GM12873 (cell line): Measurements from ENCODE around the gene LPXN.
A peak's percentile ranks its signal among the peaks of the same experiment; 100 is the strongest.

Experiments
- TF ChIP-seq, protein P1 (sequence below): IDR thresholded peaks from 2 replicates; pipeline ENCODE4 v1.5.1; 2012; ENCODE audit warnings: low read depth, mild to moderate bottlenecking, moderate library complexity, low read length, control low read depth; ENCODE audit not compliant: insufficient read depth; ENCODE audit errors: missing control alignments

The LPXN gene

DNA sequence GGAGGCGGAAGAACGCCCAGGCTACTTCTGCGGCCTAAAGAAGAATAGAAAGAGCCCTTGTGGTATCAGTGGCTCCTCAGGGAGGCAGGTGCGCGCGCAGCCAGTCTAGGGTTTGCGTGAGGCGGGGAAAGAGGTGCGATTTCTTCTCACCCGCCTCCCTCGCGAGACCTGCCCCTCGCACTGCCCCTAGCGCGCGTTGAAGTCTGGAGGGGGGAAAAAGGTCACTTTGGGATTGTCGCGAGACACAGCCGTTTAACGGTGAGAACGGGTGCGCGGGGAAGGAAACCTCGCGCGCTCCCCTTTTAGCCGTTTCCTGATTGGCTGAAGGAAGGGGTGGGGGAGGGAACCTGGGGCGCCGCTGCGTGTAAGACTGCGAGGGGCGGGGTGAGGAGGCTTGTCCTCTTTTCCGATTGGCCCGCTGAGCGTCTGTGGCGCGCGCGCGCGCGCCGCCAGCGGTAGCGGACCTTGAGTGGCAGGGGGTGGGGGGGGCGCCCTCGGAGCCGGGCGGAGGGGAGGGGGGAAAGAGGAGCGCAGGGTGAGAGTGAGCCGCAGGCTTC, 3.1 kb upstream of the LPXN start, which contains the start of gene ZFP91:
TSS of gene ZFP91 (plus strand) at position 429 of the 557 bp plus-strand sequence. CDS start 219 bp downstream, outside the sequence.
- TF ChIP-seq, protein P1, sequence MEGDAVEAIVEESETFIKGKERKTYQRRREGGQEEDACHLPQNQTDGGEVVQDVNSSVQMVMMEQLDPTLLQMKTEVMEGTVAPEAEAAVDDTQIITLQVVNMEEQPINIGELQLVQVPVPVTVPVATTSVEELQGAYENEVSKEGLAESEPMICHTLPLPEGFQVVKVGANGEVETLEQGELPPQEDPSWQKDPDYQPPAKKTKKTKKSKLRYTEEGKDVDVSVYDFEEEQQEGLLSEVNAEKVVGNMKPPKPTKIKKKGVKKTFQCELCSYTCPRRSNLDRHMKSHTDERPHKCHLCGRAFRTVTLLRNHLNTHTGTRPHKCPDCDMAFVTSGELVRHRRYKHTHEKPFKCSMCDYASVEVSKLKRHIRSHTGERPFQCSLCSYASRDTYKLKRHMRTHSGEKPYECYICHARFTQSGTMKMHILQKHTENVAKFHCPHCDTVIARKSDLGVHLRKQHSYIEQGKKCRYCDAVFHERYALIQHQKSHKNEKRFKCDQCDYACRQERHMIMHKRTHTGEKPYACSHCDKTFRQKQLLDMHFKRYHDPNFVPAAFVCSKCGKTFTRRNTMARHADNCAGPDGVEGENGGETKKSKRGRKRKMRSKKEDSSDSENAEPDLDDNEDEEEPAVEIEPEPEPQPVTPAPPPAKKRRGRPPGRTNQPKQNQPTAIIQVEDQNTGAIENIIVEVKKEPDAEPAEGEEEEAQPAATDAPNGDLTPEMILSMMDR = no peak

DNA sequence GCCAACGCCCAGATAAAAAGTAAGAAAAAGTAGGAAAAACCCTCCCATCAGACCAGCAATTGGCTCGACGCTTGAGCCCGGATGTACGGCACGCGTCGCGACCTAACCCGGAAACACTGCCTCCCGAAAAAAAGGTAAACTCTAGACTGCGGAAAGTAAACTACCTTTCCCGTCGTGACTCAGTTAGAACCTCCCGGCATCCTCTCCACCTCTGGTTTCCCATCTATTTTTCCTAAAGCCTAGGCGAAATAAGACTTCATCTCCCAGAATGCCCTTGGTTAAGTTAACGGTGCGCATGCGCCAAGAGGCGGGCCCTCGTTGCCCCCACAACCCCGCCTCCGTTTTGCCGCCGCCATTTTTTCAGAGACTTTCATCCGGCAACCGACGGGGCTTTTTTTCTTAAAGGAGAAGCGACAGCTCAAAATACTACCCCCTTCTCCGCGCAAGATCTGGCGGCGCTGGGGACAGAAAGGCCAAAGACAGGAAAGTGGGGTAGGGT, 2.5 kb upstream of the LPXN start:
- TF ChIP-seq, protein P1 = no peak

DNA sequence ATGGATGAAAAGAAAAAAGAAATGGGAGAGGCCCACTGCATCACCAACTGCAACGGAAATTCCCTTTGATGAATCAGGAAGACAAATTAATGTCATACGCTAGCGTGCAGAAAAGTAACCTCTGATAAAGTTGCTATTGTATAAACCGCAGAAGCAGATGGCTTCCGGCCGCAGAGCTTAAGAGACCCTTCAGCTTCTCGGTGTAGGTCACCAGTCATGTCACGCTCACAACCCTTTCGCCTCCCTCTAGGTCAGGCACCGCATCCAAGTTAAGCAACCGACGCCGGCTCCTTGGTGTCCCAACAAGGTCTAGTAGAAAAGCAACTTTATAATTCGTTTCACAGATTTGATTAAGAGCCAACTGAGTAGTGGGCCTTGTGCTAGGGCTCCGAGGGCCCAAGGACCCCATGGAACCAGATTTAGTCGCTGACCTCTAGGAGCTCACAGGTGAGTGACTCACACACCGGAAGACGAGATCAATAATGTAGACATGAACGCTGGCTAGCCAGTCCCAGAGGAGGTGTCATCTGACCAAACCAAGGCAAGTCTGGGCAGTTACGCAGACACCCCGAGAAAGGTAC, 2.0 kb upstream of the LPXN start:
- TF ChIP-seq, protein P1 = no peak

DNA sequence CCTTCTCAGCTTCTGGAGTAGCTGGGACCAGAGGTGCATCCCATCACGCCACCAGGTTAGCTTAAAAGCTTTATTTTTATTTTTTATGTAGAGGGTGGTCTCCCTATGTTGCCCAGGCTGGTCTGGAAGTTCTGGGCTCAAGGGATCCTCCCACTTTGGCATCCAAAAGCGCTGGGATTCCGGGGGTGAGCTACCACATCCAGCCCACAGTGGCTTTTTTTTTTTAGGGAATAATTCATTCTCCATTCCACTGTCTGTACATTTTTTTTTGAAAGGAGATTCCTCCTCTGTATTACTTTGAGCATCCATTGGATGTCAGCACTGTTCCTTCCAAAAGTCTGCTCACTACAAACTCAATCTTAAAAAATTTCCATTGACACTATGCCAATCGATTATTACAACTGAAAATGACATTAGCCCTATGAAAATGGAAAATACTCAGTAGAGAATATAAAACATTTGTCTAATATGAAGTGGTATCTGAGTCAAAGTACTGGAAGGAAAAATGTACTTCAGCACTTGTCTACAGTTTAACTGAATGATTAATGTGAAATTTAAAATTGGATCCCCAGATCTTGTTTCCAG, 1.3 kb upstream of the LPXN start:
- TF ChIP-seq, protein P1 = peak; percentile 46

DNA sequence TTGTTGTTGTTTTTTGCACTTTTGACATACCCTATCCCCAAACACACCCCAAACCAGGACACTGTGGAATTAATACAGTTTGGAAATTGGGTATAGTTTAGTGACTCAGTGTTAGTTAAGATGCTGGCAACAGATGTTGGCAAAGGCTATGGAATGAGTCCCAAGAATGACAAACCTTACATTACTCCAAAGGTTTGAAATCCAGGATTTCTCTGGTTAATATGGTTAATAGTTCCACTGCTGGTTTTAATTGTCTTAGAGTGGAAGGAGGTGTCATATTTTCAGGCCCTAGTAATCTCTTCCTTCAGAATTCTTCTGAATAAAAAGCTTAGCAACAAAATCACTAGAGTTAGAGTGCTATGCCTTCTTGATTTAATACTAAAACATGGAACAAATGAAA, 775 bp downstream of the LPXN start:
- TF ChIP-seq, protein P1 = no peak

DNA sequence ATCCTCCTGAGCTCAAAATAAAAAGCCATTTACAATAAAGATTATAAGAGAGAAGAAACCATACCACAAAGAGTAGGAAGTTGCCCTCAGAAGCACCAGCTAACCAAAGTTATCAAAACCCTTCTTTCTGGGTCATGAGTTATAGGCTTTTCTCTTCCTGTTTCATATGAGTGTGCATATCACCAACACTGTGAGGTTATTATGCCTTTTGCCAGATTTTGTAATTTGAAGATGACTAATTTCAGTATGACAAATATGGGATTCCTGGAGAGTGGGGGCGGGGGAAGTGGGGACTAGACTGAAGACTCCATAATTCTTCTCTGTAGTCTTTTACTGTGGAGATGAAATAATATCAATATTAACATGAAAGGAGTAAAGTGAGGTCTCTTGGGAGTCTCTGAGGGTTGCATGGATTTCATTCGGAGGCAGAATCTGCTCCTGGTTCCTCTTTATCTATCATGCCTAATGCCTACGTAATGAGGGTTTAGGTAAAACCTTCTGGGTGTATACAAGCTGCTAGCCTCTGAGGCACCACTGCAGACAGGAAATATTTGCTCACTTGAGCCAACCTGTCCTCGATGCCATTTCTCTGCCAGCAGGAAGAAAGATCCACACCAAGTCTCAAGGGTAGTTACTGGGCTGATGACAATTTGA, 2.1 kb downstream of the LPXN start:
- TF ChIP-seq, protein P1 = no peak

DNA sequence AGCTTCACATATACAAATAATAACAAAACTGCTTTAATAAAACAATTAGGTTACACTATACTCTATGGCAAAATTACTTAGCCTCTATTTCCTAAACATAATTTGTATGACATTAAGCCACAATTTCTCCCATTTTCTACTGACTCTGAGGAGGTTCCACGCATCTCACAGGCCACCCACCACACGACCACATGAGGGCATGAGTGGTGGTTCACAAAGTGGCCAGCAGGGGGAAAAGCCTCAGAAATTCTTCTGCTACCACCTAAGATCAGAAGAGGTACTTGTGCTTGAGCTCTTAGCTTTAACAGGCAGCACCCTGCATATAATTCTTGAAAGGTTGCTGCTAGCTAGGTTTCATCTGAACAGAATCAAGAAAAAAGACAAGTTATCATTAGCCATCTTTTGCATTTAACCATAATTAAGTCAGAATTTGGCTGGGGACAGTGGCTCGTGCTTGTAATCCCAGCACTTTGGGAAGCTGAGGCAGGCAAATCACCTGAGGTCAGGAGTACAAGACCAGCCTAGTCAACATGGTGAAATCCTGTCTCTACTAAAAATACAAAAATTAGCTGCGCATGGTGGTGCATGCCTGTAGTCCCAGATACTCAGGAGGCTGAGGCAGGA, 7.7 kb downstream of the LPXN start:
- TF ChIP-seq, protein P1 = peak; percentile 88
